ENCODE measurements around the gene MACROD2.

MACROD2 gene

GRCh38 chr20:14568701-14569100, 573.4 kb downstream of the MACROD2 start:
- H3K4me3 ChIP-seq (ENCODE audit: control insufficient read depth, low read depth, low read length) = no peak overlapping the region
- no peak for TF ChIP-seq CTCF (conservative IDR thresholded peaks at IDR 0.05; ENCODE audit: control insufficient read depth, insufficient read depth, low read depth, low read length)
- DNase-seq (ENCODE audit: low read depth) = no peak

- no peak for DNase-seq (ENCODE audit: low read depth)
- no peak for TF ChIP-seq CTCF (conservative IDR thresholded peaks at IDR 0.05; ENCODE audit: control insufficient read depth, insufficient read depth, low read depth, low read length)
These were observed 574.3 kb downstream of the MACROD2 start for GRCh38 chr20:14569641-14570040.

GRCh38 chr20:14570811-14571210, 575.5 kb downstream of the MACROD2 start:
- H3K4me3 ChIP-seq (ENCODE audit: control insufficient read depth, low read depth, low read length) = no peak overlapping the region
- no peak for TF ChIP-seq CTCF (conservative IDR thresholded peaks at IDR 0.05; ENCODE audit: control insufficient read depth, insufficient read depth, low read depth, low read length)
- no peak for DNase-seq (ENCODE audit: low read depth)

More at GRCh38 chr20:14569641-14570040, 574.3 kb downstream of the MACROD2 start:
- no peak overlapping the region for H3K4me3 ChIP-seq (ENCODE audit: control insufficient read depth, low read depth, low read length)

- no peak for TF ChIP-seq CTCF (conservative IDR thresholded peaks at IDR 0.05; ENCODE audit: control insufficient read depth, insufficient read depth, low read depth, low read length)
- DNase-seq (ENCODE audit: low read depth) = no peak
- H3K4me3 ChIP-seq (ENCODE audit: control insufficient read depth, low read depth, low read length) = no peak overlapping the region
These were observed 578.4 kb downstream of the MACROD2 start for GRCh38 chr20:14573676-14574075.

- no peak for DNase-seq (ENCODE audit: low read depth)
- no peak overlapping the region for H3K4me3 ChIP-seq (ENCODE audit: control insufficient read depth, low read depth, low read length)
These were observed 581.0 kb downstream of the MACROD2 start for GRCh38 chr20:14576196-14576877.

GRCh38 chr20:14580418-14581074, 585.2 kb downstream of the MACROD2 start:
- no peak for TF ChIP-seq CTCF (conservative IDR thresholded peaks at IDR 0.05; ENCODE audit: control insufficient read depth, insufficient read depth, low read depth, low read length)
- H3K4me3 ChIP-seq (ENCODE audit: control insufficient read depth, low read depth, low read length) = no peak overlapping the region
- DNase-seq (ENCODE audit: low read depth) = no peak

More at GRCh38 chr20:14576196-14576877, 581.0 kb downstream of the MACROD2 start:
- no peak for TF ChIP-seq CTCF (conservative IDR thresholded peaks at IDR 0.05; ENCODE audit: control insufficient read depth, insufficient read depth, low read depth, low read length)
